Measurements from ENCODE around the gene TCP10L.

DNA sequence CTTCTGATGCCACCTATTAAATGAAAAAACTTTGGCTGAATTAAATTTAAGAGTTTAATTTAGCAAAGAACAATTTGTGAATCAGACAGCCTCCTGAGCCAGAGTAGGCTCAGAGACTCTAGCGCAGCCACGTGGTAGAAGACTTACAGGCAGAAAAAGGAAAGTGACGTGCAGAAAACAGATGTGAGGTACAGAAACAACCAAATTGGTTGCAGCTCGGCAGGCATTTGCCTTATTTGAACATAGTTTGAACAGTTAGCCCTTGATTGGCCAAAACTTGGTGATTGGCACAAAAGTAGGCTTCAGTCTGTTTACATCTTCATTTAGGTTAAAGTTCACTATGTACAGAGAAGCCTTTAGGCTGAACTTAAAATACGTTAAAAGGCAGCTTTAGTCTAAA, 22.9 kb downstream of the TCP10L start:
- no peak for TF ChIP-seq POLR2A (IDR thresholded peaks at IDR 0.05; ENCODE audit: extremely low read depth, insufficient read length)
- TF ChIP-seq, protein P1, sequence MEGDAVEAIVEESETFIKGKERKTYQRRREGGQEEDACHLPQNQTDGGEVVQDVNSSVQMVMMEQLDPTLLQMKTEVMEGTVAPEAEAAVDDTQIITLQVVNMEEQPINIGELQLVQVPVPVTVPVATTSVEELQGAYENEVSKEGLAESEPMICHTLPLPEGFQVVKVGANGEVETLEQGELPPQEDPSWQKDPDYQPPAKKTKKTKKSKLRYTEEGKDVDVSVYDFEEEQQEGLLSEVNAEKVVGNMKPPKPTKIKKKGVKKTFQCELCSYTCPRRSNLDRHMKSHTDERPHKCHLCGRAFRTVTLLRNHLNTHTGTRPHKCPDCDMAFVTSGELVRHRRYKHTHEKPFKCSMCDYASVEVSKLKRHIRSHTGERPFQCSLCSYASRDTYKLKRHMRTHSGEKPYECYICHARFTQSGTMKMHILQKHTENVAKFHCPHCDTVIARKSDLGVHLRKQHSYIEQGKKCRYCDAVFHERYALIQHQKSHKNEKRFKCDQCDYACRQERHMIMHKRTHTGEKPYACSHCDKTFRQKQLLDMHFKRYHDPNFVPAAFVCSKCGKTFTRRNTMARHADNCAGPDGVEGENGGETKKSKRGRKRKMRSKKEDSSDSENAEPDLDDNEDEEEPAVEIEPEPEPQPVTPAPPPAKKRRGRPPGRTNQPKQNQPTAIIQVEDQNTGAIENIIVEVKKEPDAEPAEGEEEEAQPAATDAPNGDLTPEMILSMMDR (IDR thresholded peaks at IDR 0.05; ENCODE audit: low read depth, low read length), result no peak

Data from NB4 (cell line).